ENCODE results near the gene BTAF1. TPM values are rescaled to one million over a fixed set of nuclear protein-coding genes. Genes with fewer than 3 reads are reported as not detected.

BTAF1 gene
- polyA plus RNA-seq, 1 experiment, result 13.9 TPM

DNA sequence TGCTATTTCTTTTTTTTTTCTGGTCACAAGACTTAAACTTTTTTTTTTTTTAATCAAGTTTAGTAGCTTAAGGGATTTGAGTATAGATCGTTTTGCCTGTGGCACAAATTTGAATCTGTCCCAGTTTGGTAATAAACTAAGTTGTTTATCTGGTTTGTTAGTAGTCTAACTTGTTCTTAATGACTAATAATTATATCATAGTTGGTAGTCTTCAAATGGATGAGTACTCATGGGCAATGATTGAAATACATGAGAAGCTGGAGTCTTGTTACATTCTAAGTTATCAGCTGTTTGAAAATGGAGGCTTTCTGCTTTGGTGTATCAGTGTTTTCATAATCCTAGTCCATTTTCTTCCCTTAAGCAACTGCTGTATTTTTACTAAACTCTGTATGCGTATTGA is 12.3 kb downstream of the BTAF1 start:
- ChIA-PET POLR2A (no interaction called here), CTCF (interaction anchor here (0.6 kb wide), 1 partner anchor 1239 kb away, joined by 3 read pairs; no protein-coding TSS in a partner anchor)
- DNase-seq (ENCODE audit: low read depth), result no peak
- TF ChIP-seq, protein P1, sequence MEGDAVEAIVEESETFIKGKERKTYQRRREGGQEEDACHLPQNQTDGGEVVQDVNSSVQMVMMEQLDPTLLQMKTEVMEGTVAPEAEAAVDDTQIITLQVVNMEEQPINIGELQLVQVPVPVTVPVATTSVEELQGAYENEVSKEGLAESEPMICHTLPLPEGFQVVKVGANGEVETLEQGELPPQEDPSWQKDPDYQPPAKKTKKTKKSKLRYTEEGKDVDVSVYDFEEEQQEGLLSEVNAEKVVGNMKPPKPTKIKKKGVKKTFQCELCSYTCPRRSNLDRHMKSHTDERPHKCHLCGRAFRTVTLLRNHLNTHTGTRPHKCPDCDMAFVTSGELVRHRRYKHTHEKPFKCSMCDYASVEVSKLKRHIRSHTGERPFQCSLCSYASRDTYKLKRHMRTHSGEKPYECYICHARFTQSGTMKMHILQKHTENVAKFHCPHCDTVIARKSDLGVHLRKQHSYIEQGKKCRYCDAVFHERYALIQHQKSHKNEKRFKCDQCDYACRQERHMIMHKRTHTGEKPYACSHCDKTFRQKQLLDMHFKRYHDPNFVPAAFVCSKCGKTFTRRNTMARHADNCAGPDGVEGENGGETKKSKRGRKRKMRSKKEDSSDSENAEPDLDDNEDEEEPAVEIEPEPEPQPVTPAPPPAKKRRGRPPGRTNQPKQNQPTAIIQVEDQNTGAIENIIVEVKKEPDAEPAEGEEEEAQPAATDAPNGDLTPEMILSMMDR (IDR thresholded peaks at IDR 0.05; ENCODE audit: insufficient read depth, low read depth, low read length), result no peak
- Histone ChIP-seq H3K36me3 (ENCODE audit: control insufficient read depth, insufficient read depth, low read length) (peaks cover 3% of the 10 kb centered on the region), H3K27me3 (ENCODE audit: control insufficient read depth, insufficient read depth, low read length) (no peaks in the 10 kb centered on the region), H3K4me3 (ENCODE audit: low read depth, low read length) (no peak overlapping the region)

DNA sequence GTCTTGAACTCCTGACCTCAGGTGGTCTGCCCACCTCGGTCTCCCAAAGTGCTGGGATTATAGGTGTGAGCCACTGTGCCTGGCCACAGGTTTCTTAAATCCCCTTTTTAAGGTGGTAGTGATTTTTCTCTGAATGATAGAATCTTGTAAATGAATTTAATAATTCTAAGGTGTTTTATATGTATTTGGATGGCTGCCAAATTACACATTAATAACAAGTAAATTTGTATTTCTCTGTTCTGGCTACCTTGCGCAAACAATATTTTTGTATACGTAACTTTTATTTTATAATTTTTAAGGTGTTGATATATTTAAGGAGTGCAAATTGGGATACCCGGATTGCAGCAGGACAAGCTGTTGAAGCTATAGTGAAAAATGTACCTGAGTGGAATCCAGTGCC is 16.1 kb downstream of the BTAF1 start:
- DNase-seq (ENCODE audit: low read depth), result no peak
- CTCF ChIA-PET, result interaction anchor here (1.2 kb wide), 1 partner anchor 13 kb away, joined by 3 read pairs; no protein-coding TSS in a partner anchor
- TF ChIP-seq, protein P1 (IDR thresholded peaks at IDR 0.05; ENCODE audit: insufficient read depth, low read depth, low read length), result no peak
- POLR2A ChIA-PET, result no interaction called here
- Histone ChIP-seq H3K4me3 (ENCODE audit: low read depth, low read length) (no peak overlapping the region), H3K27me3 (ENCODE audit: control insufficient read depth, insufficient read depth, low read length) (no peaks in the 10 kb centered on the region), H3K36me3 (ENCODE audit: control insufficient read depth, insufficient read depth, low read length) (peaks cover 3% of the 10 kb centered on the region)

DNA sequence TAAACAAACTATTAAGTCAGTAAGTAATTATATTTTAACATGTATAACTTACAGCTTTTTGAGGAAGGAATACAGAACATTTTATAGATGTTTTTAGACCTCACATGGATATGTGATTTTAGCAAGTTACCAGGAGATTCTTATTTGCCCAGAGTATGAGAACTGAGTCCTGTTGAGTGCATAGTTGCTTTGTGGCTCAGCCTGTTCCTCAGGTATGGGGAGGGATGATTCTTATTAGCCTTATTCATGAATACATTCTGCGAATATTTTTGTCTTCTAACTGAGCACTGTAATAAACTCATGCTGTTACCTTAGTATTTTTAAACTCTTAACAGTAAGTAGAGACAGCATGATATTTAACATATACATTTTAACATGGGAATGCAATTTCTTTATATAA is 17.9 kb downstream of the BTAF1 start:
- TF ChIP-seq, protein P1 (IDR thresholded peaks at IDR 0.05; ENCODE audit: insufficient read depth, low read depth, low read length), result no peak
- H3K27me3 ChIP-seq (ENCODE audit: control insufficient read depth, insufficient read depth, low read length), result no peaks in the 10 kb centered on the region
- no peak for DNase-seq (ENCODE audit: low read depth)
- ChIA-PET CTCF (interaction anchor here (1.2 kb wide), 1 partner anchor 10 kb away, joined by 4 read pairs; no protein-coding TSS in a partner anchor), POLR2A (no interaction called here)
- H3K4me3 ChIP-seq (ENCODE audit: low read depth, low read length), result no peak overlapping the region
- H3K36me3 ChIP-seq (ENCODE audit: control insufficient read depth, insufficient read depth, low read length), result peaks cover 3% of the 10 kb centered on the region

DNA sequence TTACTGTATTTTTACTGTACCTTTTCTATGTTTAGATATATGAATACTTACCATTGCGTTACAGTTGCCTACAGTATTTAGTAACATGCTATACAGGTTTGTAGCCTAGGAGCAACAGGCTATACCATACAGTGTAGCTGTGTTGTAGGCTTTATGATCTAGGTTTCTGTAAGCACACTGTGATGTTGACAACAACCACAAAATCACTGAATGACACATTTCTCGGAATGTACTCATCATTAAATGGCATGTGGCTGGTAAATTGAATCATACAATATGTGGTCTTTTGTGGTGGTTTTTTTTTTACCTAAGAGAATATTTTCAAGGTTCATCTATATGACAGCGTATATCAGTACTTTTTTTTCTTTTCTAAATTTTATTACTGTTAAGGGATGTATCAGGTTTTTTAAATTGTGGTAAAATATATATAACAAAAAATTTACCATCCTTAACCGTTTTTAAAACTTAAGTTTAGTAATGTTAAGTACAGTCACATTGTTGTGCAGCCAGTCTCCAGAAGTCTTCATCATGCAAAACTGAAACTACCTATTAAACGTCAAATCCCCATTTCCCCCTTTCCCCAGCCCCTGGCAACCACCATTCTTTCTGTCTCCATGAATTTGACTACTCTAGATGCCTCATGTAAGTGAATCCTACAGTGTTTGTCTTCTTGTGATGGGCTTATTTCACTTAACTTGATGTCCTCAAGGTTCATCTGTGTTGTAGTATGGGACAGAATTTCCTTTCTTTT is 21.5 kb downstream of the BTAF1 start:
- CTCF ChIA-PET, result no interaction called here

DNA sequence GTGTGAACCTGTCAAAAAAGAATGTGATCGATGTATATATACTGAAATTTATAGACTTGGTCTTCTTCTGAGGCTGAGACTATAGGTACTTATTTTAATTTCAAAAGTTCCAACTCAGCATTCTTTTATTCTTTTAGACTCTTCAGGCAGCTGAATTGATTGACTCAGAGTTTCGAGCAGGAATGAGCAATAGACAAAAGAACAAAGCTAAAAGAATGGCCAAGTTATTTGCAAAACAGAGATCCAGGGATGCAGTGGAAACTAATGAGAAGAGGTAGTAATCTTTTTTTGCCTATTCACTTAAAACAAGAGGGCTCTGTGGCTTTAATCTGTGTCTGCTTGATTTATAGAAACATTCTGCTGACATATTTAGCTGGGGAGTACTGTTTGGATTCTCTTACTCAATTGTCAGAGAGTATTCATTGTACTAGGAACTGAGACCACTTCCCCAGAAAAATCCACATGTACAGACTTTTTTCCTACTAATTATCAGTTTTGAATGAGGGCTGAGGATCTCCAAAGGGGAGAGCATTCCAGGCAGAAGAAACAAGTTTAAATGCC is 30.1 kb downstream of the BTAF1 start:
- POLR2A ChIA-PET, result no interaction called here
- CTCF ChIA-PET, result no interaction called here
- TF ChIP-seq, protein P1 (IDR thresholded peaks at IDR 0.05; ENCODE audit: insufficient read depth, low read depth, low read length), result no peak
- Histone ChIP-seq H3K27me3 (ENCODE audit: control insufficient read depth, insufficient read depth, low read length) (no peaks in the 10 kb centered on the region), H3K4me3 (ENCODE audit: low read depth, low read length) (no peak overlapping the region), H3K36me3 (ENCODE audit: control insufficient read depth, insufficient read depth, low read length) (peaks cover 6% of the 10 kb centered on the region; the same call in 1 of the 2 replicates)
- no peak for DNase-seq (ENCODE audit: low read depth)

More for the DNA sequence above, 21.5 kb downstream of the BTAF1 start:
- TF ChIP-seq, protein P1 (IDR thresholded peaks at IDR 0.05; ENCODE audit: insufficient read depth, low read depth, low read length), result no peak
- Histone ChIP-seq H3K27me3 (ENCODE audit: control insufficient read depth, insufficient read depth, low read length) (no peaks in the 10 kb centered on the region), H3K4me3 (ENCODE audit: low read depth, low read length) (no peak overlapping the region), H3K36me3 (ENCODE audit: control insufficient read depth, insufficient read depth, low read length) (no peaks in the 10 kb centered on the region; the same call in 1 of the 2 replicates)
- POLR2A ChIA-PET, result no interaction called here
- DNase-seq (ENCODE audit: low read depth), result no peak
